Activated naive CD8-positive, alpha-beta T cell (primary cell): Measurements from ENCODE around the gene INTS15.

Source experiments
- H3K27ac Mint-ChIP-seq: one replicate; pipeline ENCODE4 v1.8.0; 2021; ENCODE audit warnings: mixed read lengths
- H3K27me3 Mint-ChIP-seq: one replicate; pipeline ENCODE4 v1.8.0; 2021; ENCODE audit warnings: mixed read lengths
- H3K36me3 Mint-ChIP-seq: one replicate; pipeline ENCODE4 v1.8.0; 2021; ENCODE audit warnings: mixed read lengths
- H3K4me1 Mint-ChIP-seq: one replicate; pipeline ENCODE4 v1.8.0; 2021; ENCODE audit warnings: low read depth, mixed read lengths
- H3K4me3 Mint-ChIP-seq: one replicate; pipeline ENCODE4 v1.8.0; 2021; ENCODE audit warnings: mild to moderate bottlenecking, mixed read lengths
- H3K9me3 Mint-ChIP-seq: one replicate; pipeline ENCODE4 v1.8.0; 2021; ENCODE audit warnings: low read depth, mixed read lengths

Gene INTS15

GRCh38 chr7:6604458-6604857, 14.6 kb downstream of the INTS15 start:
- H3K9me3 Mint-ChIP-seq, result no peaks in the 10 kb centered on the region
- H3K36me3 Mint-ChIP-seq, result no peaks in the 10 kb centered on the region
- no peaks in the 10 kb centered on the region for H3K27me3 Mint-ChIP-seq
- H3K27ac Mint-ChIP-seq, result no peak overlapping the region
- peaks cover 4% of the 10 kb centered on the region for H3K4me1 Mint-ChIP-seq
- H3K4me3 Mint-ChIP-seq, result no peak overlapping the region

- Mint-ChIP-seq H3K9me3 (no peaks in the 10 kb centered on the region), H3K4me1 (peaks cover 2% of the 10 kb centered on the region), H3K36me3 (no peaks in the 10 kb centered on the region), H3K27me3 (no peaks in the 10 kb centered on the region), H3K4me3 (no peak overlapping the region), H3K27ac (no peak overlapping the region)
Measured at GRCh38 chr7:6606866-6607583, 17.2 kb downstream of the INTS15 start.

GRCh38 chr7:6607651-6608051, 17.8 kb downstream of the INTS15 start:
- H3K4me3 Mint-ChIP-seq, result no peak overlapping the region
- H3K27ac Mint-ChIP-seq, result no peak overlapping the region
- no peaks in the 10 kb centered on the region for H3K9me3 Mint-ChIP-seq
- no peaks in the 10 kb centered on the region for H3K27me3 Mint-ChIP-seq
- H3K4me1 Mint-ChIP-seq, result no peaks in the 10 kb centered on the region
- H3K36me3 Mint-ChIP-seq, result no peaks in the 10 kb centered on the region

- Mint-ChIP-seq H3K9me3 (no peaks in the 10 kb centered on the region), H3K4me3 (no peak overlapping the region), H3K27ac (no peak overlapping the region), H3K4me1 (no peaks in the 10 kb centered on the region), H3K36me3 (no peaks in the 10 kb centered on the region), H3K27me3 (no peaks in the 10 kb centered on the region)
Measured at GRCh38 chr7:6608081-6608480, 18.3 kb downstream of the INTS15 start.

GRCh38 chr7:6608794-6609193, 19.0 kb downstream of the INTS15 start:
- H3K9me3 Mint-ChIP-seq, result no peaks in the 10 kb centered on the region
- H3K27ac Mint-ChIP-seq, result no peak overlapping the region
- H3K4me3 Mint-ChIP-seq, result no peak overlapping the region
- H3K27me3 Mint-ChIP-seq, result no peaks in the 10 kb centered on the region
- no peaks in the 10 kb centered on the region for H3K36me3 Mint-ChIP-seq
- H3K4me1 Mint-ChIP-seq, result no peaks in the 10 kb centered on the region

- H3K4me1 Mint-ChIP-seq, result peaks cover 9% of the 10 kb centered on the region
- peak overlapping the region; percentile 28 for H3K4me3 Mint-ChIP-seq
- no peaks in the 10 kb centered on the region for H3K9me3 Mint-ChIP-seq
- H3K27ac Mint-ChIP-seq, result no peak overlapping the region
- no peaks in the 10 kb centered on the region for H3K27me3 Mint-ChIP-seq
- no peaks in the 10 kb centered on the region for H3K36me3 Mint-ChIP-seq
Measured at GRCh38 chr7:6612819-6613218, 23.0 kb downstream of the INTS15 start.

GRCh38 chr7:6613706-6614105, 23.9 kb downstream of the INTS15 start:
- Mint-ChIP-seq H3K4me3 (peak overlapping the region; percentile 63), H3K27ac (no peak overlapping the region), H3K4me1 (peaks cover 14% of the 10 kb centered on the region), H3K9me3 (no peaks in the 10 kb centered on the region), H3K27me3 (no peaks in the 10 kb centered on the region), H3K36me3 (no peaks in the 10 kb centered on the region)

GRCh38 chr7:6614953-6615722, 25.3 kb downstream of the INTS15 start, which contains the start of gene ZNF853:
Gene ZNF853, plus strand, starts transcription at chr7:6615610. Its CDS starts 565 bp downstream, at chr7:6616175.
- Mint-ChIP-seq H3K4me1 (peaks cover 25% of the 10 kb centered on the region), H3K36me3 (no peaks in the 10 kb centered on the region), H3K27me3 (no peaks in the 10 kb centered on the region), H3K4me3 (peak within 1 kb of the TSS; percentile 87), H3K27ac (peak within 1 kb of the TSS; percentile 79), H3K9me3 (no peaks in the 10 kb centered on the region)

- Mint-ChIP-seq H3K27ac (no peak overlapping the region), H3K9me3 (no peaks in the 10 kb centered on the region), H3K36me3 (no peaks in the 10 kb centered on the region), H3K27me3 (no peaks in the 10 kb centered on the region), H3K4me3 (peak overlapping the region; percentile 66), H3K4me1 (peaks cover 30% of the 10 kb centered on the region)
Measured at GRCh38 chr7:6615723-6616555, 26.1 kb downstream of the INTS15 start.

GRCh38 chr7:6616854-6617643, 27.2 kb downstream of the INTS15 start:
- H3K4me1 Mint-ChIP-seq, result peaks cover 37% of the 10 kb centered on the region
- H3K36me3 Mint-ChIP-seq, result peaks cover 3% of the 10 kb centered on the region
- H3K4me3 Mint-ChIP-seq, result peak overlapping the region; percentile 75
- no peaks in the 10 kb centered on the region for H3K27me3 Mint-ChIP-seq
- H3K9me3 Mint-ChIP-seq, result no peaks in the 10 kb centered on the region
- H3K27ac Mint-ChIP-seq, result peak overlapping the region; percentile 38

GRCh38 chr7:6618621-6619020, 28.8 kb downstream of the INTS15 start:
- H3K36me3 Mint-ChIP-seq, result peaks cover 3% of the 10 kb centered on the region
- H3K27me3 Mint-ChIP-seq, result no peaks in the 10 kb centered on the region
- no peak overlapping the region for H3K27ac Mint-ChIP-seq
- peaks cover 44% of the 10 kb centered on the region for H3K4me1 Mint-ChIP-seq
- H3K9me3 Mint-ChIP-seq, result no peaks in the 10 kb centered on the region
- H3K4me3 Mint-ChIP-seq, result no peak overlapping the region

- Mint-ChIP-seq H3K4me1 (peaks cover 51% of the 10 kb centered on the region), H3K4me3 (peak overlapping the region; percentile 9), H3K36me3 (peaks cover 3% of the 10 kb centered on the region), H3K9me3 (no peaks in the 10 kb centered on the region), H3K27me3 (no peaks in the 10 kb centered on the region), H3K27ac (peak overlapping the region; percentile 28)
Measured at GRCh38 chr7:6619961-6620360, 30.1 kb downstream of the INTS15 start.

GRCh38 chr7:6621195-6622133, 31.6 kb downstream of the INTS15 start:
- no peak overlapping the region for H3K27ac Mint-ChIP-seq
- H3K36me3 Mint-ChIP-seq, result peaks cover 3% of the 10 kb centered on the region
- peak overlapping the region; percentile 27 for H3K4me3 Mint-ChIP-seq
- H3K4me1 Mint-ChIP-seq, result peaks cover 55% of the 10 kb centered on the region
- H3K9me3 Mint-ChIP-seq, result no peaks in the 10 kb centered on the region
- no peaks in the 10 kb centered on the region for H3K27me3 Mint-ChIP-seq
